Kidney epithelial cell (primary cell): ENCODE data around the gene TBX18. TPM values are rescaled to one million over a fixed set of nuclear protein-coding genes. Genes with fewer than 3 reads are reported as not detected.
A peak's percentile ranks its signal among the peaks of the same experiment; 100 is the strongest.

Experiments
- DNase-seq: peaks from one replicate; pipeline ENCODE4 v3.0.0-alpha.2; 2010; ENCODE audit warnings: low read depth
- H3K27me3 ChIP-seq: 2 replicates; pipeline ENCODE4 v1.6.0; 2011; ENCODE audit warnings: low read length; ENCODE audit not compliant: control insufficient read depth, insufficient read depth
- H3K36me3 ChIP-seq: 2 replicates; pipeline ENCODE4 v1.5.1; 2011; ENCODE audit warnings: low read length; ENCODE audit not compliant: control insufficient read depth, insufficient read depth
- H3K4me3 ChIP-seq: 2 replicates; pipeline ENCODE4 v1.5.1; 2011; ENCODE audit warnings: low read depth, mild to moderate bottlenecking, control low read depth, low read length
- CTCF ChIP-seq: IDR thresholded peaks from 2 replicates; pipeline ENCODE4 v1.5.1; 2011; ENCODE audit warnings: mild to moderate bottlenecking, moderate library complexity, low read length, control low read depth, inconsistent platforms; ENCODE audit not compliant: insufficient read depth, poor library complexity, severe bottlenecking
- total RNA-seq: library from RNA; depleted of rRNA; stranded (reverse); fragments of >200 nt; gene quantifications from 2 replicates; pipeline ENCODE4 v1.2.3, GENCODE V29; 2015

The TBX18 gene
- total RNA-seq, 1 donor from 2014 or later, result 0.46 TPM

GRCh38 chr6:84651583-84651982 lies 112.8 kb downstream of the TBX18 start:
- Histone ChIP-seq H3K27me3 (no peaks in the 10 kb centered on the region), H3K36me3 (no peaks in the 10 kb centered on the region), H3K4me3 (no peak overlapping the region)
- no peak for DNase-seq
- no peak for TF ChIP-seq CTCF

GRCh38 chr6:84648444-84648843 lies 116.0 kb downstream of the TBX18 start:
- H3K27me3 ChIP-seq, result no peaks in the 10 kb centered on the region

GRCh38 chr6:84645563-84646266 lies 118.7 kb downstream of the TBX18 start:
- H3K4me3 ChIP-seq, result no peak overlapping the region
- H3K27me3 ChIP-seq, result no peaks in the 10 kb centered on the region
- no peaks in the 10 kb centered on the region for H3K36me3 ChIP-seq
- peak; percentile 16 for DNase-seq
- no peak for TF ChIP-seq CTCF

More at GRCh38 chr6:84648444-84648843, 116.0 kb downstream of the TBX18 start:
- H3K4me3 ChIP-seq, result no peak overlapping the region
- H3K36me3 ChIP-seq, result no peaks in the 10 kb centered on the region
- TF ChIP-seq CTCF, result no peak
- DNase-seq, result no peak

- H3K36me3 ChIP-seq, result no peaks in the 10 kb centered on the region
- no peak for TF ChIP-seq CTCF
- peak; percentile 42 for DNase-seq
- no peaks in the 10 kb centered on the region for H3K27me3 ChIP-seq
- no peak overlapping the region for H3K4me3 ChIP-seq
Observed at GRCh38 chr6:84645000-84645399, 119.4 kb downstream of the TBX18 start.

- Histone ChIP-seq H3K4me3 (no peak overlapping the region), H3K27me3 (no peaks in the 10 kb centered on the region), H3K36me3 (no peaks in the 10 kb centered on the region)
- no peak for TF ChIP-seq CTCF
- DNase-seq, result no peak
Observed at GRCh38 chr6:84643778-84644177, 120.6 kb downstream of the TBX18 start.

GRCh38 chr6:84641076-84641475 lies 123.3 kb downstream of the TBX18 start:
- DNase-seq, result no peak
- TF ChIP-seq CTCF, result no peak
- H3K36me3 ChIP-seq, result no peaks in the 10 kb centered on the region

More at GRCh38 chr6:84641076-84641475, 123.3 kb downstream of the TBX18 start:
- Histone ChIP-seq H3K4me3 (no peak overlapping the region), H3K27me3 (no peaks in the 10 kb centered on the region)
